HEK293 (cell line): Measurements from ENCODE around the gene SMIM36.
"Not testable (repeated sequence)": the region's sequence is repeated elsewhere in the genome, so short reads cannot be mapped to it uniquely, and the experiment has no call there.

ENCODE experiments used
- CTCF ChIA-PET: fragments of 350-600 bp; formaldehyde crosslinking; extraction: SDS; loops from one replicate; lab custom pipeline; 2021; ENCODE audit warnings: antibody characterized with exemption; lab: Yijun Ruan, JAX
- POLR2A ChIA-PET: fragments of 300-600 bp; formaldehyde crosslinking; extraction: SDS; loops from one replicate; lab custom pipeline; 2020; ENCODE audit warnings: antibody characterized with exemption, inconsistent platforms; lab: Yijun Ruan, JAX
- H3K27ac ChIP-seq: fragments of 200-500 bp; sonication (Bioruptor generic); 2 replicates; pipeline ENCODE4 v1.5.1; 2014; ENCODE audit warnings: low read depth, low read length, control low read depth, inconsistent platforms; ENCODE audit errors: extremely low read depth
- H3K36me3 ChIP-seq, 2 experiments: fragments of 200-500 bp in 1 of 2; sonication (Bioruptor generic) in 1 of 2; 1 replicate in 1 of 2; 2 replicates in 1 of 2; pipeline ENCODE4 v1.5.1; 2014 to 2017; ENCODE audit warnings: inconsistent platforms in 2 of 2, low read length in 2 of 2; ENCODE audit not compliant: control insufficient read depth in 2 of 2, insufficient read depth in 1 of 2
- H3K4me1 ChIP-seq: fragments of 200-500 bp; sonication (Bioruptor generic); 2 replicates; pipeline ENCODE4 v1.5.1; 2014; ENCODE audit warnings: mild to moderate bottlenecking, low read length, inconsistent platforms; ENCODE audit not compliant: control insufficient read depth, insufficient read depth
- H3K4me3 ChIP-seq: 2 replicates; pipeline ENCODE4 v1.5.1; 2011; ENCODE audit warnings: low read depth, mild to moderate bottlenecking, control low read depth, low read length, moderate library complexity
- H3K9me3 ChIP-seq: fragments of 200-500 bp; sonication (Bioruptor generic); 2 replicates; pipeline ENCODE4 v1.5.1; 2014; ENCODE audit warnings: low read depth, low read length, inconsistent platforms; ENCODE audit not compliant: control insufficient read depth, insufficient read depth
- BCL11A ChIP-seq: fragments of 450-650 bp; formaldehyde crosslinking; IDR thresholded peaks from 2 replicates; pipeline ENCODE4 v1.5.1; 2016; ENCODE audit warnings: low read depth, missing biosample characterization, missing genetic modification characterization
- CTCF ChIP-seq: fragments of 450-650 bp; formaldehyde crosslinking; IDR thresholded peaks from 2 replicates; pipeline ENCODE4 v1.5.1; 2016; ENCODE audit warnings: missing biosample characterization, missing genetic modification characterization
- GFI1B ChIP-seq: fragments of 450-650 bp; formaldehyde crosslinking; IDR thresholded peaks from 2 replicates; pipeline ENCODE4 v1.5.1; 2016; ENCODE audit warnings: missing biosample characterization, missing genetic modification characterization
- GLIS2 ChIP-seq: fragments of 450-650 bp; formaldehyde crosslinking; IDR thresholded peaks from 2 replicates; pipeline ENCODE4 v1.5.1; 2016; ENCODE audit warnings: missing biosample characterization, missing genetic modification characterization
- HOXA7 ChIP-seq: sonication (generic); formaldehyde crosslinking; IDR thresholded peaks from 2 replicates; pipeline ENCODE4 v1.8.1; 2022; ENCODE audit warnings: missing genetic modification reagents, borderline replicate concordance
- MEIS1 ChIP-seq: sonication (generic); formaldehyde crosslinking; IDR thresholded peaks from 2 replicates; pipeline ENCODE4 v1.8.1; 2022; ENCODE audit warnings: missing genetic modification reagents, mild to moderate bottlenecking, borderline replicate concordance
- YY1 ChIP-seq: fragments of 450-650 bp; formaldehyde crosslinking; IDR thresholded peaks from 2 replicates; pipeline ENCODE4 v1.5.1; 2018; ENCODE audit warnings: missing biosample characterization, missing genetic modification characterization
- ZBTB21 ChIP-seq: fragments of 450-650 bp; formaldehyde crosslinking; IDR thresholded peaks from 2 replicates; pipeline ENCODE4 v1.5.1; 2017; ENCODE audit warnings: missing biosample characterization, missing genetic modification characterization
- ZNF140 ChIP-seq: fragments of 450-650 bp; formaldehyde crosslinking; IDR thresholded peaks from 2 replicates; pipeline ENCODE4 v1.5.1; 2016; ENCODE audit warnings: missing biosample characterization, missing genetic modification characterization
- ZNF2 ChIP-seq: fragments of 450-650 bp; formaldehyde crosslinking; IDR thresholded peaks from 2 replicates; pipeline ENCODE4 v1.5.1; 2016; ENCODE audit warnings: missing biosample characterization, missing genetic modification characterization
- ZNF248 ChIP-seq: fragments of 450-650 bp; formaldehyde crosslinking; IDR thresholded peaks from 2 replicates; pipeline ENCODE4 v1.5.1; 2017; ENCODE audit warnings: missing biosample characterization, missing genetic modification characterization
- ZNF404 ChIP-seq: fragments of 450-650 bp; formaldehyde crosslinking; IDR thresholded peaks from 2 replicates; pipeline ENCODE4 v1.5.1; 2017; ENCODE audit warnings: missing biosample characterization, missing genetic modification characterization
- ZNF449 ChIP-seq: fragments of 450-650 bp; formaldehyde crosslinking; IDR thresholded peaks from 2 replicates; pipeline ENCODE4 v1.5.1; 2017; ENCODE audit warnings: missing biosample characterization, mild to moderate bottlenecking, missing genetic modification characterization, moderate library complexity
- ZNF549 ChIP-seq: fragments of 450-650 bp; IDR thresholded peaks from 2 replicates; pipeline ENCODE4 v1.5.1; 2018; ENCODE audit warnings: missing biosample characterization, missing genetic modification characterization, mild to moderate bottlenecking, inconsistent platforms, moderate library complexity
- ZNF654 ChIP-seq: fragments of 450-650 bp; formaldehyde crosslinking; IDR thresholded peaks from 2 replicates; pipeline ENCODE4 v1.5.1; 2016; ENCODE audit warnings: low read depth, missing biosample characterization, missing genetic modification characterization

Gene SMIM36

GRCh38 chr17:55527540-55528118 lies 16.4 kb upstream of the SMIM36 start:
- Histone ChIP-seq H3K4me1 (no peaks in the 10 kb centered on the region), H3K27ac (no peak overlapping the region), H3K9me3 (no peaks in the 10 kb centered on the region), H3K4me3 (no peak overlapping the region), H3K36me3 (no peaks in the 10 kb centered on the region)
- CTCF ChIA-PET = interaction anchor here (0.7 to 7.9 kb wide), 30 partner anchors 10 to 563 kb away, joined by 3 to 171 read pairs (median 6); partner anchors contain the start of gene TMEM100
- POLR2A ChIA-PET = no interaction called here
- TF ChIP-seq ZNF654 (tag by site-specific recombination) (peak; percentile 55), CTCF (peak; percentile 67; the same call in 1 of the 2 replicates), BCL11A (tag by site-specific recombination) (no peak), GFI1B (tag by site-specific recombination) (no peak), HOXA7 (CRISPR knock-in tag) (no peak)

GRCh38 chr17:55524440-55525220 lies 13.4 kb upstream of the SMIM36 start:
- CTCF ChIA-PET = interaction anchor here (0.7 to 7.9 kb wide), 13 partner anchors 9 to 795 kb away, joined by 3 to 171 read pairs (median 7); partner anchors contain the start of gene TMEM100
- POLR2A ChIA-PET = no interaction called here
- H3K27ac ChIP-seq = no peak overlapping the region
- H3K36me3 ChIP-seq = no peaks in the 10 kb centered on the region
- H3K4me3 ChIP-seq = no peak overlapping the region
- H3K9me3 ChIP-seq = no peaks in the 10 kb centered on the region
- TF ChIP-seq ZNF449 (tag by site-specific recombination) (no peak), ZNF404 (no peak), MEIS1 (CRISPR knock-in tag) (no peak), ZNF549 (tag by site-specific recombination) (no peak), ZNF140 (tag by site-specific recombination) (no peak), ZNF2 (tag by site-specific recombination) (no peak), YY1 (tag by site-specific recombination) (no peak), ZBTB21 (no peak), ZNF248 (no peak), GLIS2 (tag by site-specific recombination) (no peak)
- H3K4me1 ChIP-seq = no peaks in the 10 kb centered on the region

- H3K9me3 ChIP-seq, H3K4me3 ChIP-seq, H3K4me1 ChIP-seq, H3K27ac ChIP-seq, H3K36me3 ChIP-seq: not testable (repeated sequence)
- POLR2A ChIA-PET = interaction anchor here (0.7 kb wide), 1 partner anchor 102 kb away, joined by 3 read pairs; no protein-coding TSS in a partner anchor
- CTCF ChIA-PET = interaction anchor here (0.7 to 7.9 kb wide), 6 partner anchors 9 to 247 kb away, joined by 3 to 171 read pairs (median 28); no protein-coding TSS in a partner anchor
These were observed 11.8 kb upstream of the SMIM36 start for GRCh38 chr17:55523032-55523431.
